NCI-H2107 (cell line): ENCODE results near the gene INVS.
"Not testable (repeated sequence)": the region's sequence is repeated elsewhere in the genome, so short reads cannot be mapped to it uniquely, and the experiment has no call there.

Experiments used
- DNase-seq: peaks from one replicate; lab custom pipeline; 2025; lab: John Stamatoyannopoulos, UW

Gene INVS

GRCh38 chr9:100196215-100196614, 97.2 kb downstream of the INVS start:
- no peak for DNase-seq

DNA sequence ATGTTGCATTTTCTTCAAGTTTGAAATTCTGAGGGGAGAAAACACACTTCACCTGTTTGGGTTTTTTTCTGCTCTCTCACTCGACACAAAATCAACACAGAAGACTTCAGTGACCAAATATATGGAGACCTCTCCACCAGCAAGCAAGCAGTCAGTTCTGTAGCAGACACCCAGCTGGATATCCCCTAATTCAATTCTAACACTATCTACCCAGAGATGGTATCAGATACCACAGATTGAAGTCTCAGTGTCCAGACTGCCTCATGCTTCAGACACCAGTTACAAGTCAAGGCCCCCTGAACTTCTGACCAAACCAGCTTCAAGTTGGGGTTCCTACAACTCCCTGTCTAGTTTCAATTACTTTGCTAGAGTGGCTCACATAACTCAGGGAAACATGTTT, 97.8 kb downstream of the INVS start:
- no peak for DNase-seq

- no peak for DNase-seq
Observed at GRCh38 chr9:100197553-100197952, 98.5 kb downstream of the INVS start.

GRCh38 chr9:100202806-100203205, 103.8 kb downstream of the INVS start:
- DNase-seq = no peak

GRCh38 chr9:100204796-100205195, 105.8 kb downstream of the INVS start:
- DNase-seq = no peak

GRCh38 chr9:100206899-100207298, 107.9 kb downstream of the INVS start:
- DNase-seq = no peak

DNA sequence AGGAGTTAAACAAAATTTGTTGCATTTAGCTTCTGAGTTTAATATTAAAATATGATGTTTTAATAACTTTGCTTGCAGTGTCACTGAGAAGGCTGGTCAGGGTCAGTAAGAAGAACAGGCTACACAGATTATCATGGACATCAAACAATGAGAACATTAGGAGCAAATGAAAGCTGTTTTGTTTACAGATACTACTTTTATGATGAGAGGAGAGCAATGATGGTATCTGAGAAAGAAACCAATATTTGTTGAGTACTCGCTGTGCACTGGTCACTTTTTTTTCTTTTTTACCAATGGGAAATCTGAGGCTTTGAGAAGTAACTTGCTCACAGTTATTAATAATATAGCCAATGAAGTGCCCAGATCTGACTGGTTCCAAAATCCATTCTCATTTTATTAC, 109.6 kb downstream of the INVS start:
- DNase-seq = no peak

GRCh38 chr9:100211476-100211875, 112.4 kb downstream of the INVS start:
- no peak for DNase-seq

DNA sequence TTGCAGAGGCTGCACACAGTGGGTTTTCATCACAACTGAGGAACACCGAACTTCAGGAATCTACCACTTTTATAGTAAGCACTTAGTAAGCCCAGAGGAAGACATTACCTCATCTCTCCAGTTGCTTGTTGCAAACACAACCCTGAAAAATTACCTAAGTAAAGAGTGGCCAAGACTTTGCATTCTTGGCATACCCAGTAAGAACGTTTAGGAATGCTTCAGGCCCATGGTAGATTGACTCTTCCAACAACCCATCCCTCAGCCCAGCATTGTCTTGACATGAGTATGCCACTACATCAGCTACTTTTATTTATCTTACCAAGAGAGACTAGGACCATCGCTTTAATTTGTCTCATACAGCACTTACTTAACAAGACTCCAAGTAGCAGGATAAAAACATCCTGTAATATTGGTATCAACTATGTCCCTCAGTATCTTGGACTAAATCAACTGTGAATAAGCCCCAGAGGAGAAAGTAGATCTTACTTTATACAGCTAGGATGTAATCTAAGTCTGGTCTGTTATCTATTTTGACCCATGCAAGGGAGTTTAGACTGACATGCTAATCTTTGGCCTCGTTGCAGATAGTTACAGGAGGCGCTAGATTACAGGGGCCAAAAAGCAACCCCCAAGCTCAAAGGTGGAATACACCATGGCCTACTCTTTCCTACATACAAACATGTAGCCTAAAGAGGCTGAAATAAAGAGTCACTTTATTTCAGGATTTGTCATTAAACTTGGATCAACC, 114.9 kb downstream of the INVS start:
- no peak for DNase-seq

- DNase-seq = no peak
Observed at GRCh38 chr9:100216178-100216787, 117.2 kb downstream of the INVS start.

- DNase-seq = no peak
Observed at GRCh38 chr9:100217536-100217935, 118.5 kb downstream of the INVS start.

GRCh38 chr9:100219347-100219746, 120.3 kb downstream of the INVS start:
- no peak for DNase-seq

- DNase-seq = no peak
Observed at GRCh38 chr9:100220936-100221335, 121.9 kb downstream of the INVS start.

DNA sequence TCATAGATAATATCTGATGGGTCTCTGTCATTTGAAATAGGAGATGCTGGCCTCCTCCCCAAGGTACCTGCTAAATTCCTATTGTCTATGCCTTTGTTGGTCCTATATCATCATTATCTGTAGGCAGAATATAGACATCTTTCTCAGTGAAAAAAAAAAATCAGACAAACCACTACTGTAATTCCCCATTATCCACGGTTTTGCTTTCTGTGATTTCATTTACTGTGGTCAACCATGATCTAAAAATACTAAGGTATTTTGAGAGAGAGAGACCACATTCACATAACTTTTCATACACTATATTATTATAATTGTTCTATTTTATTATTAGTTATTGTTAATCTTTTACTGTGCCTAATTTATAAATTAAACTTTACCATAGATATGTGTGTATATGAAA, 122.5 kb downstream of the INVS start:
- DNase-seq = no peak

DNA sequence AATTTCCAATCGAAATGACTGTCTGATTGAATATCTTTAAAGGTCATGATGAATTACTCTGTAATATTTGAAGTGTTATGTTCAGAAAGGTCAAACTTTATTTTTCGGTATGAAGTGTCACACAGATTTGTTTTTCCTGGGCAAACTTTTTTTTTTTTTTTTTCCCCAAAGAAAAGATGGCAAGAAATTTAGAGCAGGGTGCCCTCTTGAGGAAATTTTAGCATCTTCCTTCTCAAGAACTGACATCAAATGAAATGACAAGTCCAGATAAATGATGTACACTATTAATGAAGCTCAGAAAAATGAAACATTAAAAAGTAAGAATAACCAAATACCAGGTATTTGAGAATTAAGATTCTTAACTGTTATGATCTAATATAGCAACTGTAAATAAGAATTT, 123.6 kb downstream of the INVS start:
- DNase-seq = no peak

- no peak for DNase-seq
Observed at GRCh38 chr9:100227636-100228035, 128.6 kb downstream of the INVS start.

DNA sequence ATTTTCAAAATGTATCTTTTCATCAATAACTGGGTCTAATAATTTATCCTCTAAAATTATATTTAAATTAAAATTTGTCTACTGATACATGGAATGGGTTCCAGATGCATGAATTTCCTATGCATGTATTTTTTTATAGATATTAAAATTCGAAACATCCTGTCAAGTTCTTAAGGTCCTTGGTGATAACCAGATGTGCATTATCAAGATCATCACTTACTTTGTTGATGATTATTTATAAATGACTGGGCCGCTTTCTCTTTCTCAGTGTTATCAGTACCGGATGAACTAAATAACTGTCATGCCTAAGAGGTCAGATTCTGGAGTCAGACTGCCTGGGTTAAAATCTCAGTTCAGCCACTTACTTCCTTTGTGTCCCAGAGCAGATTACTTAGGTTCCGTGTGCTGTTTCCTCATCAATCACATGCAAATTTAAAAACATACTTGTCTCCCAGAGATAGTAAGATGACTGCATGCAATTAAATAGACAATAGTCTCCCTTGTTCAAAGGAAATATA, 129.4 kb downstream of the INVS start:
- no peak for DNase-seq

- no peak for DNase-seq
Observed at GRCh38 chr9:100229136-100229535, 130.1 kb downstream of the INVS start.

GRCh38 chr9:100229561-100229960, 130.5 kb downstream of the INVS start:
- DNase-seq = no peak

GRCh38 chr9:100236986-100237385, 137.9 kb downstream of the INVS start:
- not testable (repeated sequence) for DNase-seq

DNA sequence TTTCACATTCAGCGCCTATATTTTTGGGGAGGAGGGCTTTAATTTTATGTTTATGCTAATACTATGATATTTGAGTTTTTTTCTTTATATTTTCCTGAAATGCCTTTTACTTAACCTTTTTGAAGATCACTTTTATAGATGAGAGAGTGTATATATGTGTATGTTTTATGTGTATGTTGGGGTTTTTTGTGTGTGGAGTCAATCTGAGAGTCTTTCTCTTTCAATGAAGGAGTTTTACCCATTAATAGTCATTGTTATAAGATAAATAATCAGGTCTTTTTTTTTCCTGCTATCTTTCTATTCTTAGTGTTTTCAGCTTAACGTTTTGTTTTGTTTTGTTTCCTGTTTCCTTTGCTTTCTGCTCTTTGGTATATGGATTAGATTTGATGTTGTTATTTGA, 141.5 kb downstream of the INVS start:
- no peak for DNase-seq

- DNase-seq = no peak
Observed at GRCh38 chr9:100267211-100267610, 168.2 kb downstream of the INVS start.

GRCh38 chr9:100268271-100268670, 169.2 kb downstream of the INVS start:
- no peak for DNase-seq

DNA sequence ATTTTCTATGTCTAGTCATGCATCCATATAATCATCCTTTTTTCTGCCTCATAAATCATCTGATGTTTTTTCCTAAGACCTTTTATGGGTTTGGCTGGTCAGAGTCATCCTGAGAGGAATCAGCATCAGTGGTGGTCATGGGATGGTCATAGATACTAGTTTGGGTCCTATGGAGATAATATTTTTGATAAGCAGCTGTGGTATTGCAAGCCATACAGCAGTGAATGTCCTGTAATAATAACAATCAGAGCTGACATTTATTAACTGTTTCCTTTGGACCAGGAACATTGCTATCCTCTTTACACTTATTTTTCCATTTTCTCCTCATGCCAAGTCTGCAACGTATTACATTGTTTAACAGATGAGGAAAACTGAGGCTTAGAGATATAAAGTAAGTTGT, 170.6 kb downstream of the INVS start:
- no peak for DNase-seq
